Muscle of leg (tissue), 11 donors: ENCODE measurements around the gene ADAMTSL5. TPM values are rescaled to one million over a fixed set of nuclear protein-coding genes. Genes with fewer than 3 reads are reported as not detected.
"Not testable (repeated sequence)": the region's sequence is repeated elsewhere in the genome, so short reads cannot be mapped to it uniquely, and the experiment has no call there.

ENCODE experiments used
- DNase-seq: peaks from one replicate; pipeline ENCODE4 v3.0.0; 2013
- H3K27ac ChIP-seq: one replicate; pipeline ENCODE4 v1.5.1; 2013; ENCODE audit warnings: mild to moderate bottlenecking, low read length, control low read depth
- H3K27me3 ChIP-seq: one replicate; pipeline ENCODE4 v1.6.1; 2013; ENCODE audit warnings: low read length; ENCODE audit not compliant: control insufficient read depth, insufficient read depth
- H3K36me3 ChIP-seq: one replicate; pipeline ENCODE4 v1.6.1; 2013; ENCODE audit warnings: low read length; ENCODE audit not compliant: control insufficient read depth, insufficient read depth
- H3K4me1 ChIP-seq: one replicate; pipeline ENCODE4 v1.6.1; 2013; ENCODE audit warnings: low read length; ENCODE audit not compliant: control insufficient read depth, insufficient read depth
- H3K4me3 ChIP-seq: one replicate; pipeline ENCODE4 v1.5.1; 2013; ENCODE audit warnings: low read length, control low read depth
- H3K9me3 ChIP-seq: replicated peaks from 2 replicates; pipeline ENCODE4 v1.6.1; 2013; ENCODE audit warnings: low read depth, low read length; ENCODE audit not compliant: control insufficient read depth
- WGBS: methylation state at CpG from one replicate; pipeline ENCODE4 v1.1.5; 2013; ENCODE audit warnings: missing lambda C conversion rate; ENCODE audit not compliant: insufficient coverage; 5-methylcytosine and 5-hydroxymethylcytosine counted together
- polyA plus RNA-seq, 8 donors: library from polyadenylated mRNA; unstranded; fragments of 120-200 nt; gene quantifications; one replicate each; pipeline versions ENCODE4 v1.2.1 to v1.2.3, GENCODE V29; 2013; ENCODE audit warnings: inconsistent platforms in 1 of 8, low replicate concordance in 1 of 8; ENCODE audit not compliant: insufficient read length in 8 of 8, insufficient read depth in 1 of 8
- total RNA-seq: library from RNA; stranded (reverse); fragments of 120-200 nt; gene quantifications from one replicate; pipeline ENCODE4 v1.2.4, GENCODE V29; 2013

The ADAMTSL5 gene
- total and polyA plus RNA-seq, 9 donors = 4.8 to 17.4 (median 10.1) TPM

DNA sequence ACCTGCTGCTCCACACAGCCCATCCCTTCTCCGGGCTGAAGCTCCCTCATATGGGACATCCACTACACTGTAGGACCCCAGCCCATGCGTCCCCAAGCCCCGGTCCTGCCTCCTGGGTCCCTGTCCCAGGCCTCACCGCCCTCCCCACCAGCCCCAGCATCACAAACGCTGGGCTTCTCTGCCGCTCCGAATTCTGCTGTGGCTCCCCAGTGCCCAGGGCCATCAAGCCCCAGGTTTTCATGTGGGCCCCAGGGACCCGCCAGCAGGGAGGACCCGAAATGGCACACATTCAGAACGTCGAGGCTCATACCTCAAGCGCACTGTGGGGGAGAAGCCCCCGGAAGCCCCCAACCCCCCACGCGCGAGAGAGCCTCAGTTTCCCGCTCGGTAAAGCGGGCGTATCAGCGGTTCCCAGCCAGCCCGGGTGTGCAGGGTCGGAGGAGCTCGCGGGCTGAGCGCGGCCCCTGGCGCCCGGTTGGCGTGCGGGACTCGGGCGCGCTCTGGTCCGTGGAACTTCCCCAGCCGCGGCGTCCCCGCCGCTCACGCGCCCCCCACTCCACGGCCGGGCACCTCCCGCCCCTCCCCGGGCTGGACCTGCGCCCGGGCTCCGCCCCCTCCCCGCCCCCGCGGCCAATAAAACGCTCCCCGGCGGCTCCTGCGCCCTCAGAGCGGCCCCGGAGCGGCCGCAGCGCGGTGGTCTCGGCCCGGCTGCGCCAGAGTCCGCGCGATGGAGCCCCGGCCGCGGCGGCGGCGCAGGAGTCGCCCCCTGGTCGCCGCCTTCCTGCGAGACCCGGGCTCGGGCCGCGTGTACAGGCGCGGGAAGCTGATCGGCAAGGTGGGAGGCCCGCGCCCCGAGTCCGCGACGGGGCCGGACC, 10.8 kb upstream of the ADAMTSL5 start, which contains the start of gene PLK5:
PLK5 (plus strand) TSS at position 666 of the 875 bp plus-strand sequence. CDS start 2,920 bp downstream, outside the sequence.
- 6% methylated on average over 85 of the region's 92 CpGs for WGBS
- H3K27me3 ChIP-seq = peaks cover 56% of the 10 kb centered on the region
- no peak within 1 kb of the TSS for H3K4me3 ChIP-seq

GRCh38 chr19:1522838-1523237, 10.0 kb upstream of the ADAMTSL5 start:
- no peaks in the 10 kb centered on the region for H3K9me3 ChIP-seq
- WGBS = 56% methylated on average over 6 of the region's 18 CpGs
- peaks cover 62% of the 10 kb centered on the region for H3K27me3 ChIP-seq
- DNase-seq = no peak
- no peak overlapping the region for H3K27ac ChIP-seq
- no peak overlapping the region for H3K4me3 ChIP-seq
- peaks cover 10% of the 10 kb centered on the region for H3K4me1 ChIP-seq
- H3K36me3 ChIP-seq = no peaks in the 10 kb centered on the region

More for the DNA sequence above, 10.8 kb upstream of the ADAMTSL5 start, which contains the start of gene PLK5:
- peaks cover 10% of the 10 kb centered on the region for H3K4me1 ChIP-seq
- no peak for DNase-seq
- no peaks in the 10 kb centered on the region for H3K9me3 ChIP-seq
- no peak within 1 kb of the TSS for H3K27ac ChIP-seq
- no peaks in the 10 kb centered on the region for H3K36me3 ChIP-seq

GRCh38 chr19:1522061-1522460, 9.2 kb upstream of the ADAMTSL5 start:
- Histone ChIP-seq H3K4me1 (peaks cover 10% of the 10 kb centered on the region), H3K9me3 (no peaks in the 10 kb centered on the region), H3K4me3 (no peak overlapping the region), H3K27me3 (peaks cover 62% of the 10 kb centered on the region), H3K27ac (no peak overlapping the region), H3K36me3 (no peaks in the 10 kb centered on the region)
- DNase-seq = no peak
- 57% methylated on average over 7 of the region's 10 CpGs for WGBS

GRCh38 chr19:1521636-1522035, 8.8 kb upstream of the ADAMTSL5 start:
- Histone ChIP-seq H3K4me1 (peaks cover 10% of the 10 kb centered on the region), H3K27ac (no peak overlapping the region), H3K9me3 (no peaks in the 10 kb centered on the region), H3K4me3 (no peak overlapping the region), H3K36me3 (no peaks in the 10 kb centered on the region), H3K27me3 (peaks cover 63% of the 10 kb centered on the region)
- DNase-seq = peak; percentile 42
- WGBS = 50% methylated on average over 9 of the region's 14 CpGs

DNA sequence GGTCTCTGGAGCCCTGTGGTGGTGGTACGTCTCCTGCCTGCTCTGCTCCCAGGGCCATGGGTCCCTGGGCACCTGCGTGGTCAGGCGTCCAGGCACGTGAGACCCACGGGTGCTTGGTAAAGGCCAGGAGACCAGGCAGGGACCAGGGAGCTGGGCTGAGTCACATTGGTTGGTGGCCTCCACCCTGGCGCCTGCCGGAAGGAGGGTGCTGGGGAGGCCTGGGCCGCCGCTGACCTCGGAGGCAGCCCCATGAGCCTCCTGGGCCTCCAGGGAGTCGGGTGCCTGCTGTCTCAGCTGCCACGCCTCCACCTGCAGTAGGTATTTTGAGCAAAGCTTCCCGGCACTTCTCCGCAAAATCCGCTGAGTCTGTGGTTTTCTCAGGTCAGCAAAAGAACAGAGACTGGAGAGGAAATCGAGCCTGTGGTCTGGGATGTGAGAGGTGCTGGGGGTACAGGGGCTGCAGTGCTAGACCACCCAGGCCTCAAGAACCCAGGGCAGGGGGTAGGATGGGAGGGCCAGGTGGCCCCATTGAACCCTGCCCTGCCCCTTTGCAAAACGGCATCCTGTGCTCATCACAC, 7.5 kb upstream of the ADAMTSL5 start:
- DNase-seq = no peak
- peaks cover 10% of the 10 kb centered on the region for H3K4me1 ChIP-seq
- no peaks in the 10 kb centered on the region for H3K9me3 ChIP-seq
- no peaks in the 10 kb centered on the region for H3K36me3 ChIP-seq
- peaks cover 53% of the 10 kb centered on the region for H3K27me3 ChIP-seq
- WGBS = 65% methylated on average over 16 of the region's 17 CpGs
- no peak overlapping the region for H3K4me3 ChIP-seq
- H3K27ac ChIP-seq = no peak overlapping the region

DNA sequence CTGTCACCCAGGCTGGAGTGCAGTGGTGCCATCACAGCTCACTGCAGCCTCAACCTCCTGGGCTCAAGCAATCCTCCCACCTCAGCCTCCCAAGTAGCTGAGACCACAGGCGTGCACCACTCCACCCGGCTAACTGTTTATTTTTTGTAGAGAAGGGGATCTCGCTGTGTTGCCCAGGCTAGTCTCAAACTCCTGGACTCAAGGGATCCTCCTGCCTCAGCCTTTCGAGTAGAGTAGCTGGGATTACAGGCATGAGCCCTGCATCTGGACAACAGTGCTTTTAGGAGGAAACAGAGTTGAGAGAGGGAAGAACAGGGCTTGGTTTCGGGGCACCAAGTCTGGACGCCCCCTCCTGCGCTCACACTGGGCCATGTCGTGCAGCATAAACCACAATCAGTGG, 7.0 kb upstream of the ADAMTSL5 start:
- H3K4me1 ChIP-seq, DNase-seq, H3K9me3 ChIP-seq, H3K36me3 ChIP-seq, H3K4me3 ChIP-seq, H3K27ac ChIP-seq: not testable (repeated sequence)
- WGBS = 76% methylated on average over 6 of the region's 8 CpGs
- peaks cover 53% of the 10 kb centered on the region for H3K27me3 ChIP-seq

DNA sequence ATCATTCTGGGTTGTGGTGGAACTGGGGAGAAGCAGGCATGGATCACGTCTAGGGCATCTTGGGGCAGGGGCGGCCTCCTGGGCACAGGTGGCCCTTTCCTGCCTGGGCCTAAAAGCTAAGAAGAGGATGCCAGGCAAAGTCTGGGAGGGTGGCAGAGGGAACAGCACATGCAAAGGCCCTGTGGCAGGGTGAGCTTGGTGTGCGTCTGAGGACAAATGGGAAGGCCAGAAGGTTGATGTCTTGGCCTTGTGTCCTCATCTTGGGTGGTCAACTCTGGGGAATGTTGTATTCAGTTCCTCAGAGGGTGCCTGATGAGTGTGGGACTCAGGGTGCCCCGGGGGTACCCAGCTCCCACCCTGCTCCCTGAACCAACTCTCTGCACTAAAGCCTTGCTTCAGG, 5.7 kb upstream of the ADAMTSL5 start:
- H3K36me3 ChIP-seq = no peaks in the 10 kb centered on the region
- no peaks in the 10 kb centered on the region for H3K9me3 ChIP-seq
- H3K4me3 ChIP-seq = no peak overlapping the region
- peaks cover 54% of the 10 kb centered on the region for H3K27me3 ChIP-seq
- 86% methylated on average over 3 of the region's 4 CpGs for WGBS
- H3K4me1 ChIP-seq = peaks cover 10% of the 10 kb centered on the region
- DNase-seq = no peak
- no peak overlapping the region for H3K27ac ChIP-seq

- 55% methylated on average over 5 of the region's 8 CpGs for WGBS
- DNase-seq = no peak
- H3K4me3 ChIP-seq = no peak overlapping the region
- peaks cover 16% of the 10 kb centered on the region for H3K4me1 ChIP-seq
- no peaks in the 10 kb centered on the region for H3K36me3 ChIP-seq
- no peaks in the 10 kb centered on the region for H3K9me3 ChIP-seq
- H3K27me3 ChIP-seq = peaks cover 53% of the 10 kb centered on the region
- H3K27ac ChIP-seq = no peak overlapping the region
These were observed 3.6 kb upstream of the ADAMTSL5 start for GRCh38 chr19:1516395-1516753.

DNA sequence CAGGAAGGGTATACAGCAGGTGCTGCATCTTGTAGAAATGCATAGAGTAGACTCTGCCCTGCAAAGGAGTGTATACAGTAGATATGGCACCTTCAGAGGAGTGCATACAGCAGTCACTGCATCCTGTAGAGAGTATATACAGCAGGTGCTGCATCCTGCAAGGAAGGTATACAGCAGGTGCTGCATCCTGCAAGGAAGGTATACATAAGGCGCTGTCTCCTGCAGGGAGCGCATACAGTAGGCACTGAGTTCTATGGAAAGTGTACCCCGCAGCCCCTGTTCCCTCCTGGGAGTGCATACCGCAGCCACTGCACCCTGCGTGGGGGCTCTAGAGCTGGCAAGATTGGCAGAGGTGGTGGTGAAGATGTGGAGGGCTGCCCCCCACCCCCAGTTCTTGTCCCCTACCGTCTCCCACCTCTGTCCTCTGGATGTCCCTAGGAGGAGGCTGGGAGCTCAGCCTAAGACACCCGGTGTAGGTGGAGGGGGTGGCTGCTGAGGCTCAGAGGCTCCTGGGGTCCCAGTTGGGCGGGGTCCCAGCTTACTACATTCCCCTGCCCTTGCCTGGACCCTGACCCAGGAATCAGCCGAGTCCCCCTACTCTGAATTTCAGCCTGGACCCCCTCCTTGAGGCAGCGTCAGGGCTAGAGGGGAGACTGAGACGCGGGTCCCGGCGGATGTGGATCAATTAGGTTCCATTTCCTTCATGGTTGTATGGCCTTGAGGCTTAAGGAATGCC, 2.3 kb upstream of the ADAMTSL5 start:
- Histone ChIP-seq H3K27me3 (peaks cover 54% of the 10 kb centered on the region), H3K4me1 (peaks cover 21% of the 10 kb centered on the region), H3K9me3 (no peaks in the 10 kb centered on the region), H3K4me3 (no peak overlapping the region), H3K36me3 (no peaks in the 10 kb centered on the region), H3K27ac (no peak overlapping the region)
- DNase-seq = no peak
- 50% methylated on average over 1 of the region's 14 CpGs for WGBS

DNA sequence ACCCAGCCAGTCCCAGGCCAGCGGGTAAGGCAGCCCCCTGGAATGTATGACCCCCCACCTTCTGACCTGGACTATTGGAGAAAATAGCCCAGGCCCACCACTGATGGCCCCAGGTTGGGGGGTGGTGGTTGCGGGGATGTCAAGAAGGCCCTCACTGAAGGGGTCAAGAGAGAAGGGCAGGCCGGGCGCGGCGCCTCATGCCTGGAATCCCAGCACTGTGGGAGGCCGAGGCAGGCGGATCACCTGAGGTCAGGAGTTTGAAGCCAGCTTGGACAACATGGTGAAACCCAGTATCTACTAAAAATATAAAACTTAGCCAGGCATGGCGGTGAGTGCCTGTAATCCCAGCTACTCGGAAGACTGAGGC, 1.5 kb upstream of the ADAMTSL5 start:
- Histone ChIP-seq H3K36me3 (no peaks in the 10 kb centered on the region), H3K9me3 (no peaks in the 10 kb centered on the region), H3K27ac (no peak overlapping the region), H3K4me3 (no peak overlapping the region), H3K27me3 (peaks cover 53% of the 10 kb centered on the region), H3K4me1 (peaks cover 21% of the 10 kb centered on the region)
- DNase-seq = no peak
- WGBS = 85% methylated on average over 2 of the region's 10 CpGs
